HG03045 (cell line): Measurements from ENCODE around the gene RPGRIP1.
"Not testable (repeated sequence)": the region's sequence is repeated elsewhere in the genome, so short reads cannot be mapped to it uniquely, and the experiment has no call there.

Experiments used
- ATAC-seq: cut with Tn5 transposase; IDR thresholded peaks from one replicate; pipeline ENCODE4 v1.9.1; 2021; ENCODE audit warnings: mild to moderate bottlenecking, moderate library complexity; ENCODE audit not compliant: unreplicated experiment

RPGRIP1 gene

DNA sequence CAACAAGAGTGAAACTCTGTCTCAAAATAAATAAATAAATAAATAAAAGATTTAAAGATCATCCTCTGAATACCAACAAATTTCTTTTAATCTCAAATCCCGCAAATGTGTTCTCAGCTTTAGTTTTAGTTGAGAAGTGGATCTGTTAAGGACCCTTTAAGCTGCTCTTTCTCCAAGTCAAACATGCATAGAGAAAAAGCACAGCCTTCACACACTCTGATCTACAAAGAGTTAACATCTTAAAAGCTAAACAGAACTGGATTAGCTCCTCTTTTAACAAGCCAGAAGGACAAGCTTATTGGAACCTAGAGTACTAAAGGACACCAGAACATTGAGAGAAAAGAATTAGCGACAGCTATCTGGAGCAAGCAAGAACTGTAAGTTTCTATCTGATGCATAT, at the start of gene RPGRIP1:
Gene RPGRIP1 (plus strand): TSS at position 301 of the 400 bp plus-strand sequence. CDS start 7,894 bp downstream, outside the sequence.
- no peak for ATAC-seq

GRCh38 chr14:21231020-21231652, 48.7 kb upstream of the RPGRIP1 start:
- no peak for ATAC-seq

- ATAC-seq = no peak
Observed at GRCh38 chr14:21233457-21234076, 46.3 kb upstream of the RPGRIP1 start.

- no peak for ATAC-seq
Observed at GRCh38 chr14:21234112-21234511, 45.8 kb upstream of the RPGRIP1 start.

DNA sequence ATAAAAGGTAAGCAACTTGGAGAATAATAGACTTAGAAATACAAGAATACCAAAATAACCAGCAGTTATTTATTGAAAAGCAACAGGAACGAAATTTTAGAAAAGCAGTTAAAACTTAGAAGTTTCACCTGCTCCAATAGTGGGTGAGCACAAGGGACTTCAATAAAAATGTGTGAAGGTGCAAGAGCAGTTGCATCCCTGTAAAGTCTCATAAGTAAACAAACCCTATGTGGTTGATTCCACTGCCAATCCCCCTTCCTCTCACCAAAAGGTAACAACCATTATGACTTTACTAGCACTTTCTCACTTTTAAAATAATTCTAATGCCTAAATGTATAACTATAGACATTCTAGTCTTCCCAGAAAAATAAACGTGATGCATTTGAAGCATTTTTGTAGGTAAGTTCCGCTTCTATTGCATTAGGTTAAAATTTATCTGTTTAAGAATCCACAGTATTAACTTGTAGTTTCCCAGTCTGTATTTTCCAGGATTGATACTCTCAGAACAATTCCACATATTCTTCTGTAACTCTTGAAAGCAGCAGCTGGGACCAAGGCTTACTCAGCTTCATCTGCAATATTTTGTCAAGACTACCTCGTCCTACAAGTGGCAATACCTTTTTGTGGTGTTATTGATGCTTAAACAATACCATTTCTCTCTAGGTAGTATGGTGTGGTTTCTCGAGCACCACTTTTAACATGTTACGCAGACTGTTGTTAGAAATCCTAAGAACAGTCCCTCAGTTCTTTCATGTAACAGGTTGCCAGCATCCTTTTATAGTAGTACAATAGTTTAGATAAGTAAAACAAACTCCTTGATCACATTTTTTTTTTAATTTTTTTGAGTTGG, 42.7 kb upstream of the RPGRIP1 start:
- no peak for ATAC-seq

GRCh38 chr14:21238823-21239518, 40.9 kb upstream of the RPGRIP1 start:
- no peak for ATAC-seq

DNA sequence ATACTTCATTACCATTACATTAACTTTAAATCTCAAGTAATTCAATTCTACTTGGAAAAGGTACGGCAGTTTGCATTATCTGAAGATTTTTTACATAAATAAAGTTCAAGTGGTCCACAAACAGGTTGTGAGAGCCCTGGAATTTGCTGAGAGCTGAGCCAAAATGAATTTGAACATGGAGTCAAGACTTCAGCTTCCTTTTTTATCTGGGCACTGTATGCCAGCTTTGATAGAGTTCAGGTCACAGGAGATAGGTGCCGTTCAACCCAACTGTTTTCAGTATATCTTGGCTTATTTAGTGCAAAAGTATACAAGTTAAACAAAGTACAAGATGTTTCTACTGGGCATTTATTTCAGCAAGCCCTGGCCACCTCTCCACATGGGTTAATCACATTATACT, 39.5 kb upstream of the RPGRIP1 start:
- no peak for ATAC-seq

GRCh38 chr14:21241218-21241819, 38.6 kb upstream of the RPGRIP1 start:
- ATAC-seq = no peak

DNA sequence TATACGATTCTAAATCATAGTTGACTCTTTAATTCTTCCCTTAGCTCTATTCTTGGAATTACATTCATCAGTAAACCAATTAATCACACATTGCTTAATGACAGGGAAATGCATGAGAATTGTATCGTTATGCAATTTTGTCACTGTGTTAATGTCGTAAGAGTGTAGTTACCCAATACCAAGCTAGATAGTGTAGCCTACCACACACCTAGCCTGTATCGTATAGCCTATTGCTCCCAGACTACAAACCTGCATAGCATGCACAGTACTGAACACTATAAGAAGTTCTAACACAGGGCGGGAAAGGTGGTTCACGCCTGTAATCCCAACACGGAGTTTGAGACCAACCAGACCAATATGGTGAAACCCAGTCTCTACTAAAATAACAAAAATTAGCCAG, 35.3 kb upstream of the RPGRIP1 start:
- ATAC-seq = no peak

- no peak for ATAC-seq
Observed at GRCh38 chr14:21245813-21246212, 34.1 kb upstream of the RPGRIP1 start.

DNA sequence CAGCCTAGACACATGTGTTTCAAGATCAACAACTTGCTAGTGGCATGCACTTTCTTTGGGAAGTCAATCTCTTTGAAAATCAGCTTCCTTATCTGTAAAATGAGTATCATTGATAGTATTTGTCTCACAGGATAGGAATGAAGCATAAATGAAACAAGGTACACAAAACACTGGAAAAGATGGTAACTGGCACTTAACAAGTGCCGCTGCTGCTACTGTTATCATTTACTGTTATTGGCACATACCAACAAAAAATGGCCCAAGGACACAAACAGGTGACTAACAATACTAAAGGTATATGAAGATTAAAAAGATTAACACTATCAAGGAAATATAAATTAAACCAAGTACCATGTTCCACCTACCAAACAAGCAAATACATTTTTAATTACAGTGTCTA, 31.5 kb upstream of the RPGRIP1 start:
- no peak for ATAC-seq

- no peak for ATAC-seq
Observed at GRCh38 chr14:21248739-21249411, 31.0 kb upstream of the RPGRIP1 start.

GRCh38 chr14:21251215-21251614, 28.7 kb upstream of the RPGRIP1 start:
- ATAC-seq = no peak

DNA sequence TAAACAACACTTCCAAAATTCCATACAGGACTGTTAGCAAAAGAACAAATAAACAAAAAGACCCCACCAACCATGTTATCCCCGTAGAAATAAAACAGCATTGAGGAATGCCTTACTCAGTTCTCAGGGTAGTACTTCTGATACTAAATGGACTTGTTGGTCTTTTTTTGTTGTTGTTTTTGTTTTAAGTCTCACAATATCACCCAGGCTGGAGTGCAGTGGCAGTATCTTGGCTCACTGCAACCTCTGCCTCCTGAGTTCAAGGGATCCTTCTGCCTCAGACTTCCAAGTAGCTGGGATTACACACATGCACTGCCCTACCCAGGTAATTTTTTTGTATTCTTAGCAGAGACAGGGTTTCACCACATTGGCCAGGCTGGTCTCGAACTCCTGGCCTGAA, 27.7 kb upstream of the RPGRIP1 start:
- no peak for ATAC-seq

- no peak for ATAC-seq
Observed at GRCh38 chr14:21255385-21256101, 24.3 kb upstream of the RPGRIP1 start.

DNA sequence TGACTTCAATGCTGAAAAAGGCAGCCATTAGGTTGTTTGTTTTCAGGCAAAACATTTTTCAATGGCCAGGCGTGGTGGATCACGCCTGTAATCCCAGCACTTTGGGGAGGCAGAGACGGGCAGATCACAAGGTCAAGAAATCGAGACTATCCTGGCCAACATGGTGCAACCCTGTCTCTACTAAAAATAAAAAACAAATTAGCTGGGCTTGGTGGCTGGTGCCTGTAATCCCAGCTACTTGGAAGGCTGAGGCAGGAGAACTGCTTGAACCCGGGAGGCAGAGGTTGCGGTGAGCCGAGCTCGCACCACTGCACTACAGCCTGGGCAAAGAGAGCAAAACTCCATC, 23.8 kb upstream of the RPGRIP1 start:
- ATAC-seq = not testable (repeated sequence)

- no peak for ATAC-seq
Observed at GRCh38 chr14:21256539-21257393, 23.1 kb upstream of the RPGRIP1 start.

- no peak for ATAC-seq
Observed at GRCh38 chr14:21257394-21257909, 22.4 kb upstream of the RPGRIP1 start.
